ENCODE results near the gene PACRG.

Gene PACRG

GRCh38 chr6:163284151-163284550 is 556.4 kb downstream of the PACRG start:
- no peak for ATAC-seq (ENCODE audit: low read depth)
- Histone ChIP-seq H3K4me3 (ENCODE audit: severe bottlenecking) (no peak overlapping the region), H3K9me3 (ENCODE audit: severe bottlenecking) (no peaks in the 10 kb centered on the region), H3K36me3 (ENCODE audit: low read depth) (no peaks in the 10 kb centered on the region), H3K27ac (ENCODE audit: poor library complexity, severe bottlenecking) (no peak overlapping the region), H3K4me1 (ENCODE audit: insufficient read depth, poor library complexity, severe bottlenecking) (peaks cover 4% of the 10 kb centered on the region), H3K27me3 (ENCODE audit: insufficient read depth, poor library complexity, severe bottlenecking) (no peaks in the 10 kb centered on the region)
- TF ChIP-seq CTCF (IDR thresholded peaks at IDR 0.05; ENCODE audit: poor library complexity, severe bottlenecking) = no peak
- DNase-seq (ENCODE audit: low spot score) = no peak

- no peaks in the 10 kb centered on the region for H3K36me3 ChIP-seq (ENCODE audit: low read depth)
- DNase-seq (ENCODE audit: low spot score) = no peak
- TF ChIP-seq CTCF (IDR thresholded peaks at IDR 0.05; ENCODE audit: poor library complexity, severe bottlenecking) = no peak
- peaks cover 4% of the 10 kb centered on the region for H3K4me1 ChIP-seq (ENCODE audit: insufficient read depth, poor library complexity, severe bottlenecking)
- no peaks in the 10 kb centered on the region for H3K9me3 ChIP-seq (ENCODE audit: severe bottlenecking)
- H3K4me3 ChIP-seq (ENCODE audit: severe bottlenecking) = no peak overlapping the region
- no peaks in the 10 kb centered on the region for H3K27me3 ChIP-seq (ENCODE audit: insufficient read depth, poor library complexity, severe bottlenecking)
- no peak overlapping the region for H3K27ac ChIP-seq (ENCODE audit: poor library complexity, severe bottlenecking)
- ATAC-seq (ENCODE audit: low read depth) = no peak
Observed at GRCh38 chr6:163285691-163286090, 557.9 kb downstream of the PACRG start.

- Histone ChIP-seq H3K27ac (ENCODE audit: poor library complexity, severe bottlenecking) (no peak overlapping the region), H3K27me3 (ENCODE audit: insufficient read depth, poor library complexity, severe bottlenecking) (no peaks in the 10 kb centered on the region), H3K36me3 (ENCODE audit: low read depth) (no peaks in the 10 kb centered on the region), H3K4me1 (ENCODE audit: insufficient read depth, poor library complexity, severe bottlenecking) (no peaks in the 10 kb centered on the region), H3K9me3 (ENCODE audit: severe bottlenecking) (no peaks in the 10 kb centered on the region), H3K4me3 (ENCODE audit: severe bottlenecking) (no peak overlapping the region)
- TF ChIP-seq CTCF (IDR thresholded peaks at IDR 0.05; ENCODE audit: poor library complexity, severe bottlenecking) = no peak
- ATAC-seq (ENCODE audit: low read depth) (no peak), DNase-seq (ENCODE audit: low spot score) (no peak)
Observed at GRCh38 chr6:163287626-163288025, 559.9 kb downstream of the PACRG start.

- no peak for DNase-seq (ENCODE audit: low spot score)
- no peaks in the 10 kb centered on the region for H3K9me3 ChIP-seq (ENCODE audit: severe bottlenecking)
- no peaks in the 10 kb centered on the region for H3K4me1 ChIP-seq (ENCODE audit: insufficient read depth, poor library complexity, severe bottlenecking)
- no peak overlapping the region for H3K27ac ChIP-seq (ENCODE audit: poor library complexity, severe bottlenecking)
- H3K36me3 ChIP-seq (ENCODE audit: low read depth) = no peaks in the 10 kb centered on the region
- no peak for ATAC-seq (ENCODE audit: low read depth)
- no peak overlapping the region for H3K4me3 ChIP-seq (ENCODE audit: severe bottlenecking)
- no peak for TF ChIP-seq CTCF (IDR thresholded peaks at IDR 0.05; ENCODE audit: poor library complexity, severe bottlenecking)
- H3K27me3 ChIP-seq (ENCODE audit: insufficient read depth, poor library complexity, severe bottlenecking) = no peaks in the 10 kb centered on the region
Observed at GRCh38 chr6:163288066-163288465, 560.3 kb downstream of the PACRG start.

GRCh38 chr6:163288915-163289314 is 561.1 kb downstream of the PACRG start:
- Histone ChIP-seq H3K27ac (ENCODE audit: poor library complexity, severe bottlenecking) (no peak overlapping the region), H3K4me3 (ENCODE audit: severe bottlenecking) (no peak overlapping the region), H3K36me3 (ENCODE audit: low read depth) (no peaks in the 10 kb centered on the region), H3K9me3 (ENCODE audit: severe bottlenecking) (no peaks in the 10 kb centered on the region), H3K27me3 (ENCODE audit: insufficient read depth, poor library complexity, severe bottlenecking) (no peaks in the 10 kb centered on the region), H3K4me1 (ENCODE audit: insufficient read depth, poor library complexity, severe bottlenecking) (no peaks in the 10 kb centered on the region)
- DNase-seq (ENCODE audit: low spot score) (no peak), ATAC-seq (ENCODE audit: low read depth) (no peak)
- TF ChIP-seq CTCF (IDR thresholded peaks at IDR 0.05; ENCODE audit: poor library complexity, severe bottlenecking) = no peak
